Activated gamma-delta T cell treated with anti-CD3 and anti-CD28 coated beads, Interleukin-2, amount 50 U/mL, for 16 hours (primary cell): ENCODE results near the gene LMBR1.
"Not testable (repeated sequence)": the region's sequence is repeated elsewhere in the genome, so short reads cannot be mapped to it uniquely, and the experiment has no call there.

Source experiments
- DNase-seq: peaks from one replicate; pipeline ENCODE4 v3.0.0-alpha.2; 2020; ENCODE audit warnings: low read depth

LMBR1 gene

DNA sequence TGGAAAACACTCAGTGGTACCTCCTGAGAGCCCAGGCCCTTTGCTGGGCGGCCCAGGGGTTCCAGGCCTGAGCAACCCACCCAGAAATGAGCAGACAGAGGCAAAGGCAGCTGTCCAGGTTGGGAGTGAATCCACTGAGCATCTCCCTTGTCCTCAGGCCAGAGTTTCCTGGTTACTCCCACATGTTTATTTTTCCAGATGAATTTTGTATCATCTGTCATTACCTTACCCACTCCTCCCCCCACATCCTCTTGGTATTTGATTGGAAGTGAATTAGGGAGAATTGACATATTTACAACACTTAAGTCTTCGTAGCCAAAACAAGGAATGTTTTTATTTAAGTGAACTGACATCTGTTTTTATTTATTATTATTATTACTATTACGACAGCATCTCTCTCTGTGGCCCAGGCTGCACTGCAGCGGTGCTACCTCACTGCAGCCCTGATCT, 13.2 kb upstream of the LMBR1 start:
- no peak for DNase-seq

DNA sequence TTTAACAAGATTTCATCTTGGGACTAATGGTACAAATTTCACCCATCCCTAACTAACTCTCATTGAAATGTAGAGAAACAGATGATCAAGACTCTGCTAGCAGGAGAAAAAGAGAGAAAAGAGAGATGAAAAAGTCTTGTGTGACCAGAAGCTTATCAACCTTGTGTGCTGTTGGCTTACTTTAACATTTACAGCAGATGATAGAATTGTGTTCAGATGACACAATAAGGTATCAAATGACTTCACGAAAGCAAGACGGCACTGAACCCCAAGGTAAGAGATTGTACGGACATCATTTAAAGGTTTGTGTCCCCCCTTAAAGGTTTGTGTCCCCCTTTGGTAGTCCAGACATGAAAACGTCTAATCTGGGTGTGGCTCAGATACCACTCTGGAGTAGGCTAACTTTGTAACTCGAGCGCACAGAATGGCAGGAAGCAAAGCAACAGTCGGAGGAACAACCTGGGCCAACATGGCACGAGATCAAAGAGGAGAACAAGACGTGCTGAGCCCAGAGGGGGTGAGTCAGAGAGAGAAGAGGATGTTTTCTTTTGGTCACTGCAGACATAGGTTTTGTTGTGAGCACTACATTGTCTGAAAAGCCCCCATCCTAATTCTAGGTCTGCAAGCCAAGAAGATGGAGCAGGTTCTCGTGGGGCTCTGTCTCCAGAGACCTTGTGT, 10.4 kb upstream of the LMBR1 start:
- DNase-seq = no peak

DNA sequence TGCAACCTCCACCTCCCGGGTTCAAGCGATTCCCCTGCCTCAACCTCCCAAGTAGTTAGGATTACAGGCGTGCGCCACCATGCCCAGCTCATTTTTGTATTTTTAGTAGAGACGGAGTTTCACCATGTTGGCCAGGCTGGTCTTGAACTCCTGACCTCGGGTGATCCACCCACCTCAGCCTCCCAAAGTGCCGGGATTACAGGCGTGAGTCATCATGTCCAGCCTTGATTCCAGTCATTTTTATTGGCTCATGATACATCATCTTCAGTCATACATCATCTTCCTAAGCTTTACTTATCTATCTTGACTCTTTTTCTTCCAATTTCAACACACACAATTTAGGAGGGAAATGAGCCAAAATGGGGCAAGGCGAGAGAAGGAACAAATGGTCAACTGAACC, 7.1 kb upstream of the LMBR1 start:
- DNase-seq = not testable (repeated sequence)

DNA sequence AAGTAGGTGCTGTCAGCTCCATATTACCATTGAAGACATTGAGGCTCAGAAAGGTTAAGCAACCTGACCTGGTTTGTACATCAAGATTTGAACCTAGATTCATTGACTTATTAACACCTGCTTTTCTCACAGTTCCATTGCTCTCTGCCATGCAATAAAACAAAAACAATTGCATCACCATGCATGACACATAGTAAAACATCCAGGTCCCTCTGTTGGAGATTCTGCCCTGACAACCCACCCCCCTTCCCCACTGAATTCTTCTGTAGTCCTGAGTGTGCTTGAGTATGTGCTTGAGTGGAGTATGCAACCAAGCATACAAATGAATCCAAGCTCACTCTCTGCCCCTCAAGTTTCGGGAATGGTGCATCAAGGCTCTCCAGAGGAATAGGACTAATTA, 6.0 kb upstream of the LMBR1 start:
- DNase-seq = no peak

DNA sequence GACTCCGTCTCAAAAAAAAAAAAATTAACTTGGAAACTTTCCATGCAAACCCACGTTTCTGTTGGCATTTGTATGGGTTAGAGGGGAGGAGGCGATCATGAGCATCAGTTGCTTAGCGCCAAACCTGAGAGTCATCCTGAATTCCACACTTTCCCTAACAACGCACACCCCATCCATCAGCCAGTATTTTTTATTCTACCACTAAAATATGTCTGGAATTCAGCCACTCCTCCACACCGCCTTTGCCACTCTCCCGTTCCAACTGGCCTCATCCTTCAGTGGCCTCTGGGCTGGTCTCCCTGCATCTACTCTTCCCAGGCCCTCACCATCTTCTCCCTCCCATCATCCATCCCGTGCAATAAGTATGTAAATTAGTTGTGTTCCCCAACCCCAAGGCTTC, 4.7 kb upstream of the LMBR1 start:
- no peak for DNase-seq

DNA sequence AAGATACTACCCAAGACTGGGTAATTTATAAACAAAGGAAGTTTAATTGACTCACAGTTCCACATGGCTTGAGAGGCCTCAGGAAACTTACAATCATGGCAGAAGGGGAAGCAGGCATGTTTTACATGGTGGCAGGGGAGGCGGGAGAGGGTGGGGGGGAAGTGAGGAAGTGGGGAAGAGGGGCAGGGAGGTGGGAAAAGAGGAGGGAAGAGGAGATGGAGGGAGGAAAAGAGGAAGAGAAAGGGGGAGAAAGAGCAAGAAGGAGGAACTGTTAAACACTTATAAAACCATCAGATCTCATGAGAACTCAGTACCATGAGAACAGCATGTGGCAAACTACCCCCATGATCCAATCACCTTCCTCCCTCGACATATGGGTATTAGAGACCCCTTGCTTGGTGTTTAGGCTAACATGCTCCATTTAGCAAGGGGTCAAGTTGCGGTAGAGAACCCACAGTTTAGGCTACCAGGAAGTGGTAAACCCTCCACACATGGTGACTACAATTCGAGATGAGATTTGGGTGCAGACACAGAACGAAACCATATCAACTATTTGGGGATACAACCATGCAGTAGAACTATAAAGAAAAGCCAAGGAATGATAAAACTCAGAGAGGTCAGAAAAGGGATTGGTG, 3.5 kb upstream of the LMBR1 start:
- no peak for DNase-seq

DNA sequence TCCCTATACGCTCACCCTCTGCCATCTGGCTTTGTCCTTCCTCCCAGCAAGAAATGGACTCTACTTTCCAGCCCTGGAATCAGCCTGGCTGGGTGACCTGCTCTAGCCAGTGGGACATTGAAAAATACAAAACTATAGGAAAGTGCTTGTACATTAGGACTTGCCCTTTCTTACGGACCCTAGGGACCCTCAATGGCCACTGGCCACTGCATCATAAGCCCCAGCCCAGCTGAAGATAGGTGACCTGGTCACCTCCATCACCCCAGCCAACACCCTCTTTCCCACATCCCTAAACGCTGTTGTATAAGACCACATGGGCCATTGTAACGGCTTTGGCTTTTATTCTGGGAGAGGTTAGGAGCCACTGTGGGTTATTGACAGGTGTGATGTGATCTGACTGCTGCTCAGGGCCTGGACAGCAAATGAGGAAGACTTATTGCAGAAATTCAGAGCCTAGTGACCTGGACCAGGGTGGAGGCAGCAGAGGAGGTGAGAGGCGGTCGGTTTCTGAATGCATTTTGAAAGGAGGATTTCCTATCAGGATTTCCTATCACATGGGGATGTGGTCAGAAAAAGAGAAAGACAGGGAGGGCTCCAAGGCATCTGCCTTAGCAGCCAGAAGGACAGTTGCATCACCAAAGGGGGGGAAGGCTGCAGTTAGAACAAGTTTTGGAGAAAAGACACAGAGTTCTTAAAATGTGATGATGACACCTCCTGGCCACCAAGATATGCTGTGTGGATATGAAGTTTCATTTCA, 2.2 kb upstream of the LMBR1 start:
- DNase-seq = no peak

DNA sequence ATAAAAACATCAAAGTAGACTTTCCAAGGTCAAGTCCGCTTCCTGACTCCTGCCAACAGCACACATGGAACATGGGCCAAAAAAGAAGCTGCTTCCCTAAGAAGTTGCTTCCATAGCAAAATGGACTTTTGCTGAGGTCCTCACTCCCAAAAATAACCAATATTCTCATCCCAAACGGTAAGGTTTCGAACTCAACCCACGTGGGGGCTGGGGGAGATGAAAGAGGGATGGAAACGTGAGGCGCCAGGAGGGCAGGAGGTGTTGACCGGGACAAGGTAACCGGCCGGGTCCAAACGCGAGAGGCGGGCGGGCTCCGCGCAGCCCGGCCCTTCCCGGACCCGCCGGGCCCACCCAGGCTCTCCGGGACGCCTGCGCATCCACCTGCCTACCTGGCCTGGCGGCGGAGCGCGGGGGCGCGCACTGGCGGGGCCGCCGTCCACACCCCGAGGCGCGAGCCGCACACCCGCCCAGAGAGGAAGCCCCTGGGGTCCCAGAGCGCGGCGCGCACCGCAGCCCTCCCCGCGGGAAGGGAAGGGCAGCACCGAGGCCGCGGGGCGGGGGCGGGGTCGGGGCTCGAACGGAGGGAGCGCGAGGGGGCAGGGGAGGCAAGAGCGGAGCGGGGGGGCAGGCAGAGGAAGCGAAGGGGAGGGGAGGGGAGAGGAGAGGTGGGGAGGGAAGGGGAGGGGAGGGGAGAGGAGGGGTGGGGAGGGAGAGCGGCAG, 742 bp downstream of the LMBR1 start:
- DNase-seq = peak; percentile 42

DNA sequence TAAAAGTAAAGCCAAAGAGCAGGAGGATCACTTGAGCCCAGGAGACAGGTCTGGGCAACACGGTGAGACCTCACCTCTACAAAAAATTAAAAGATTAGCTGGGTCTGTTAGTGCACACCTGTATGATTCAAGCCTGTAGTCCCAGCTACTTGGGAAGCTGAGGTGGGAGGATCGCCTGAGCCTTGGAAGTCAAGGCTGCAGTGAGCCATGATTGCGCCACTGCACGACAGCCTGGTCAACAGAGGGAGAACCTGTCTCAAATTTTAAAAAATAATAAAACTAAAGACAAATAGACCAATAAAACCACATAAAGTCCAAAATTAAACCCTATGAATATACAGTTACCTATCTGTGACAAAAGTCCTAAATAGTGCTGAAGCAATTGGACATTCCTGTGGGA, 3.2 kb downstream of the LMBR1 start:
- DNase-seq = no peak

DNA sequence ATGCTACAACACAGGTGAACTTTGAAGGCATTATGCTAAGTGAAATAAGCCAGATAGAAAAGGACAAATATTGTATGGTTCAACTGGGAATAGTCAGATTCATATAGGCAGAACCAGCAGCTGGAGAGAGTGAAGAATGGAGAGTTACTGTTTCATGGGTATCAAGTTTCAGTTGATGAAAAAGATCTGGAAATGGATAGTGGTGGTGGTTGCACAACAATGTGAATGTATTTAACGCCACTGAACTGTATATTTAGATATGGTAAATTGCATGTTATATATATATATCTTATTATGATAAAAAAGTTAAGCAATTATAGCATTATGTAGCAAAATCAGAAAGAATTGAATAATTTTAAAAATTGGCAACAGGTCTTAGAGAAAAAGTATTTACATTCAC, 3.9 kb downstream of the LMBR1 start:
- DNase-seq = no peak

DNA sequence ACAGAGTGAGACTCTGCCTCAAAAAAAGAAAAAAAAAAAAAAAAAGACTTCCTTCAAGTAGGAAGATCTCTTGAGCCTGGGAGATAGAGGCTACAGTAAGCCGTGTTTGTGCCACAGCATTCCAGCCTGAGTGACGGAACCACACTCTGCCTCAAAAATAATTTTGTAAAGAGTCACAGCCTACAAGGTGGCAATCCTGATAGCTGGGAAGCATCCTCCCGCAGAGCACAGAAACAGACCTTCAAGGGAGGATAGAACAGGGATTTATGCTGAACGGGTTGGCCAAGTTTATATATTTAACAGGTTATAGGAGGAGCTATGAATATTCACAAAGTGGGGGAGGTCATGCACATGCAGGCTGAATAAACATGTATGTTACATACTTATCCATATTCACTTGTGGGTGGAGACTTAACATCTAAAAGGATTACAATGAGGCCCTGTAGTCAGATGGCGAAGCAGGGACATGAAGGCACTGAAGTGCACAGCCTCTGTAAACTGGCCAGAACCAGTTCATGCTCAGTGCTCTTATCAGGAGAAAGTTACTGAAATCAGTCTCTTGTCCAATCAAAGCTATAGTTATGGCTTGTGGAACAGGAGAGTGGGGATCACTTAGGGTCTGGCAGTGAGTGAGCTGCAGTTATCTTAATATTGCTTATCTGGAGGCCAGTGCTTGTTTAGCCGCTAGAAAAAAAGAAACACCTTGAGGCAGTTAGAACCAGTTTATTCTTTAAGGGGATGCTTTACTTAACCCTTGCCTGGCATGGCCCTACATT, 6.8 kb downstream of the LMBR1 start:
- no peak for DNase-seq

DNA sequence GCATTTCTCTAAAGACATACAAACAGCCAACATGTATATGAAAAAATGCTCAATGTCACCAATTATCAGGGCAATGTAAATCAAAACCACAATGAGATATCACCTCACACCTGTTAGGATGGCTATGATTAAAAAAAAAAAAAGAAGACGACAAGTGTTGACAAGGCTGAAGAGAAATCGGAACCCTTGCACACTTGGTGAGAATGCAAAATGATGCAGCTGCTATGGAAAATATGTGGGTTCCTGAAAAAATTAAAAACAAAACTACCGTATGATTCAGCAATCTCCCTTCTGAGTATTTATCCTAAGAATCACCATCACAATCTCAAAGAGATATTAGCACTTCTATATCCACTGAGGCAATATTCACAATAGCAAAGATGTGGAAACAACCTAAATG, 11.3 kb downstream of the LMBR1 start:
- DNase-seq = no peak

DNA sequence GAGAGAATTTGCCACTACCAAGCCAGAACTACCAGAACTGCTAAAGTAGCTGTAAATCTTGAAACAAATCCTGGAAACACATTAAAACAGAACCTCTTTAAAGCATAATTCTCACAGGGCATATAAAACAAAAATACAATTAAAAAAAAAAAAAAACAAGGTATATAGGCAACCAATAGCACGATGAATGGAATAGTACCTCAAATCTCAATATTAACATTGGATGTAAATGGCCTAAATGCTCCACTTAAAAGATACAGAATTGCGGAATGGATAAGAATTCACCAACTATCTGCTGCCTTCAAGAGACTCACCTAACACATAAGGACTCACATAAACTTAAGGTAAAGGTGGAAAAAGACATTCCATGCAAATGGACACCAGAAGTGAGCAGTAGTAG, 17.2 kb downstream of the LMBR1 start:
- DNase-seq = no peak

DNA sequence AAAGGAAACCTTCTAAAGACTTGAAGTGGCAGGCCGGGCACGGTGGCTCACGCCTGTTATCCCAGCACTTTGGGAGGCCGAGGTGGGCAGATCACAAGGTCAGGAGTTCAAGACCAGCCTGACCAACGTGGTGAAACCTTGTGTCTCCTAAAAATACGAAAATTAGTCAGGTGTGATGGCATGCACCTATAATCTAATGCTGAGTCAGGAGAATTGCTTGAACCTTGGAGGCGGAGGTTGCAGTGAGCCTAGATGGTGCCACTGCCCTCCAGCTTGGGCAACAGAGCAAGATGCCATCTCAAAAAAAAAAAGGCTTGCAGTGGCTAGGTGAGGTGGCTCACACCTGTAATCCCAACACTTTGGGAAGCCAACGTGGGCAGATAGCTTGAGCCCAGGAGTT, 24.6 kb downstream of the LMBR1 start:
- DNase-seq = not testable (repeated sequence)

DNA sequence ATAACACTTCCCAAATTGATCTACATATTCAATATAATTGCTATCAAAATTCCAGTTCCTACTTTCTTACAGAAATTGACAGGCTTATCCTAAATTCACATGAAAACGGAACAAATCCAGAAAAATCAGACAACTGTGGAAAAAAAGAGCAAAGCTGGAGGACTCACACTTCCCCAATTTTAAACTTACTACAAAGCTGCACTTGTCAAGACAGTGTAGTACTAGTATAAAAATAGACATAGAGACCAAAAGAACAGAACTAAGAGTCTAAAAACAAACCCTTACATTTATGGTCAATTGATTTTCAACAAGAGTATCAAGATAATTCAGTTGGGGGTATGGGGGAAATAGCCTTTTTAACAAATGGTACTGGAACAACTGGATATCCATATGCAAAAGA, 27.5 kb downstream of the LMBR1 start:
- no peak for DNase-seq

DNA sequence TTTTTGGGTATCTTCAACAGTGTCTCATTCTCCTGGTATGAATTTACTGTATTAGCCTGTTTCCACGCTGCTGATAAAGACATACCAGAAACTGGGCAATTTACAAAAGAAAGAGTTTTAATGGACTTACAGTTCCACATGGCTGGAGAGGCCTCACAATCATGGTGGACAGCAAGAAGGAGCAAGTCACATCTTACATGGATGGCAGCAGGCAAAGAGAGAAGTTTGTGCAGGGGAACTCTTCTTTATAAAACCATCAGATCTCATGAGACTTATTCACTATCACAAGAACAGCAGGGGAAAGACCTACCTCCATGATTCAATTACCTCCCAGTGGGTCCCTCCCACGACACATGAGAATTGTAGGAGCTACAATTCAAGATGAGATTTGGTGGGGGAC, 31.0 kb downstream of the LMBR1 start:
- not testable (repeated sequence) for DNase-seq

DNA sequence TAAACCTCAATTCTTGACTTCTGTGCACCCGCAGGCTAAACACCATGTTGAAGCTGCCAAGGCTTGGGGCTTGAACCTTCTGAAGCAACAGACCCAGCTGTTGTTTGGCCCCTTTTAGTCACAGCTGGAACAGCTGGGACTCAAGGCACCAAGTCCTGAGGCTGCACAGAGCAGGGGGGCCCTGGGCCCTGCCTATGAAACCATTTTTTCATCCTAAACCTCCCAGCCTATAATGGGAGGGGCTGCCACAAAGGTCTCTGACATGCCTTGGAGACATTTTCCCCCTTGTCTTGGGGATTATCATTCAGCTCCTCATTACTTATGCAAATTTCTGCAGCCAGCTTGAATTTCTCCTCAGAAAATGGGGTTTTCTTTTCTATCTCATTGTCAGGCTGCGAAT, 31.8 kb downstream of the LMBR1 start:
- DNase-seq = no peak

DNA sequence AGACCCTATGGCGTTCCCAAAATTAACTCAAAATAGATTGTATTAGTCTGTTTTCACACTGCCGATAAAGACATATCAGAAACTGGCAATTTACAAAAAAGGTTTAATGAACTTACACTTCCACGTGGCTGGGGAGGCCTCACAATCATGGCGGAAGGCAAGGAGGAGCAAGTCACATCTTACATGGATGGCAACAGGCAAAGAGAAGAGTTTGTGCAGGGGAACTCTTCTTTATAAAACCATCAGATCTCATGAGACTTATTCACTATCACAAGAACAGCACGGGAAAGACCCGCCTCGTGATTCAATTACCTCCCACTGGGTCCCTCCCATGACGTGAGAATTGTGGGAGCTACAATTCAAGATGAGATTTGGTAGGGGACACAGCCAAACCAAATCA, 32.9 kb downstream of the LMBR1 start:
- not testable (repeated sequence) for DNase-seq

DNA sequence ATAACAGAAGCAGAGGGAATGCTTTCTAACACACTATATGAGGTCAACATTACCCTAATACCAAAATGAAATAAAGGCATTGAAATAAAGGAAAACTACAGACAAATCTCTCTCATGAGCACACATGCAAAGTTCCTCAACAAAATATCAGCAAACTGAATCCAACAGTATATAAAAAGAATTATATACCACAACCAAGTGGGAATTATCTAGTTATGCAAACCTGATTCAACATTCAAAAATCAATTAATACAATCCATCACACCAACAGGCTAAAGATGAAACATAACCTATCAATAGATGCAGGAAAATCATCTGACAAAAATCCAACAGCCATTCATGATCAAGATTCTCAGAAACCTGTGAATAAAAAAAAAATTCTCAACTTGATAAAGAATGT, 34.5 kb downstream of the LMBR1 start:
- no peak for DNase-seq

DNA sequence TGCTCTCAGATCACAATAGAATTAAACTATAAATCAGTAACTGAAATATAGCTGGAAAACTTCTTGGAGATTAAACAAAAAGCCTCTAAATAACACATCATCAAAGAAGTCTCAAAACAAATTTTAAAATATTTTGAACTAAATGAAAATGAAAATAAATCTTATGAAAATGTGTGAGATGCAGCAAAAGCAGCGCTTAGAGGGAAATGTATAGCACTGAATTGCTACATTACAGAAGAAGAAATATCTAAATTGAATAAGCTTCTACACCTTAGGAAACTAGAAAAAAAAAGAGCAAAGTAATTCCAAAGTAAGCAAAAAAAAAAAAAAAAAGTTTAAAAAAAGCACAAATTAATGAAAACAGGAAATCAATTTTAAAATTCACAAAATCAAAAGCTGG, 35.2 kb downstream of the LMBR1 start:
- DNase-seq = no peak

DNA sequence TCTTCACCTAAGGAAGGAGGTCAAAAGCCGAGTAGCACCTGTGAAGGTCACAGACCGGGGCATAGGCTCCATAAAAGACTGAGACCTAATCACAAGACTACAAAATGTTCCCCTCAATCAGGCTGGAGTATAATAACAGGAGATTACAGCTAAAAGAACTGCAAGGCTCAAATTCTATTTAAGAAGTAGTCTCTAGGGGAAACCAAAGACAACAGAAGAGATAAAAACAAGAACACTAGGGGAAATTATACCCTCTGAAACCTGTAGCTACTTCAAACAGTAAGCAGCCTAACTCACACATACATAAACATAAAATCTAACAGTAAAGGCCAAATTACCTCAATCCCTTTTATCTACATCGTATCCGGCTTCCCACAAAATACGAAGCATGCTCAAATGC, 38.3 kb downstream of the LMBR1 start:
- DNase-seq = no peak

DNA sequence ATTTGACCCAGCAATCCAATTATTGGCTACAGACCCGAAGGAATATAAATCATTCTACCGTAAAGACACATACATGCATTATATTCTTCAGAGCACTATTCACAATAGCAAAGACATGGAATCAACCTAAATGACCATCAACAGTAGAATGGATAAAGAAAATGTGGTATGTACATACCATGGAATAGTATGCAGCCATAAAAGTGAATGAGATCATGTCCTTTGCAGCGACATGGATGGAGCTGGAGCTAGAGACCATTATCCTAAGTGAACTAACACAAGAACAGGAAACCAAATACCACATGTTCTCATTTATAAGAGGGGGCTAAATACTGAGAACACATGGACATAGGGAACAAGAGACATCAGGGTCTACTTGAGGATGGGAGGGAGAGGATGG, 44.0 kb downstream of the LMBR1 start:
- DNase-seq = no peak
